RWPE1 (cell line): ENCODE measurements around the gene FBXO4.
A peak's percentile ranks its signal among the peaks of the same experiment; 100 is the strongest.

ENCODE experiments used
- CTCF ChIA-PET: fragments of 350-600 bp; sonication (Branson Sonifier 250); formaldehyde crosslinking; extraction: SDS; loops from one replicate; lab custom pipeline; 2021; lab: Yijun Ruan, JAX
- POLR2A ChIA-PET: fragments of 400-600 bp; formaldehyde crosslinking; extraction: SDS; loops from one replicate; lab custom pipeline; 2020; ENCODE audit warnings: antibody characterized with exemption; ENCODE audit not compliant: low non-redundant PET; lab: Yijun Ruan, JAX
- DNase-seq: peaks from one replicate; pipeline ENCODE4 v3.0.0; 2012; ENCODE audit warnings: low spot score
- H3K27ac ChIP-seq: fragments of 450-650 bp; 2 replicates; pipeline ENCODE4 v1.5.1; 2017
- TF ChIP-seq, protein P1 (sequence below): fragments of 450-650 bp; conservative IDR thresholded peaks from 2 replicates; pipeline ENCODE4 v1.5.1; 2017; ENCODE audit warnings: low read depth, mild to moderate bottlenecking

Gene FBXO4

DNA sequence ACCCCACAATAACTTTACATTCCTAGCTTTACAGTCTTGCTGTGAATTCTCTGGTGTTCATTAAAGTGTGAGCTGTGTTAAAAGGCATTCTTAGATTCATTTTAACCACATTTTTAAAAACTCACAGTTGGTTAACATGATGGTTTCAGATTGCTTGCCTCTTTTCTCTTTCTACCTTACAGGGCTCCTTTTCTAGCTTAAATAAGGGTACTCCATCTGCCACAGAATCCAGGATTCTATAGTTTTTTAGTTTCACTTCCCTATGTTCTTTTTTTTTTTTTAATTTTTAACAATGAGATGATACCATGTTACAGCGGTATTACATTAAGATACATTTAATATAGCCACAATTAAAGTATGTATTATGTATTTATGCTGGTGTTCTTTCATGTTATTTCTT lies 3.9 kb upstream of the FBXO4 start:
- POLR2A ChIA-PET, result no interaction called here

DNA sequence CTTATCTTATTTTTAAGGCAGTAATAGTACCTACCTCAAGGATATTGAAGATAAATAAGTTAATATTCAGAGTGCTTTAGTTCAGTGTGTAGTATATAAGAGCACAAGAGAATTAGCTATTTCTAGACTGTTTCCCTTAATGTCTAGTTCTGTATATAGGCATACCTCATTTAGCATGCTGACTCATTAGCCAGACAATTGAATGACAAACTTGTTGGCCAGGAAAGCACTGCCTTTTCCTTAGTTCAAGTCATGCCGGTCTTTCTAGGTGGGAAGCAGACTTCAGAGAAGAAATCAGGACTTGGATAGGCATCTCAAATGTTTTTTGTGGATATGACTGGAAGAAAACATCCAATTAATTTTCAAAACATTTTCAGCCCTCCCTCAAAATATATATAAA lies 3.2 kb upstream of the FBXO4 start:
- TF ChIP-seq, protein P1, sequence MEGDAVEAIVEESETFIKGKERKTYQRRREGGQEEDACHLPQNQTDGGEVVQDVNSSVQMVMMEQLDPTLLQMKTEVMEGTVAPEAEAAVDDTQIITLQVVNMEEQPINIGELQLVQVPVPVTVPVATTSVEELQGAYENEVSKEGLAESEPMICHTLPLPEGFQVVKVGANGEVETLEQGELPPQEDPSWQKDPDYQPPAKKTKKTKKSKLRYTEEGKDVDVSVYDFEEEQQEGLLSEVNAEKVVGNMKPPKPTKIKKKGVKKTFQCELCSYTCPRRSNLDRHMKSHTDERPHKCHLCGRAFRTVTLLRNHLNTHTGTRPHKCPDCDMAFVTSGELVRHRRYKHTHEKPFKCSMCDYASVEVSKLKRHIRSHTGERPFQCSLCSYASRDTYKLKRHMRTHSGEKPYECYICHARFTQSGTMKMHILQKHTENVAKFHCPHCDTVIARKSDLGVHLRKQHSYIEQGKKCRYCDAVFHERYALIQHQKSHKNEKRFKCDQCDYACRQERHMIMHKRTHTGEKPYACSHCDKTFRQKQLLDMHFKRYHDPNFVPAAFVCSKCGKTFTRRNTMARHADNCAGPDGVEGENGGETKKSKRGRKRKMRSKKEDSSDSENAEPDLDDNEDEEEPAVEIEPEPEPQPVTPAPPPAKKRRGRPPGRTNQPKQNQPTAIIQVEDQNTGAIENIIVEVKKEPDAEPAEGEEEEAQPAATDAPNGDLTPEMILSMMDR, result no peak
- POLR2A ChIA-PET, result no interaction called here
- CTCF ChIA-PET, result no interaction called here
- H3K27ac ChIP-seq, result no peak overlapping the region
- peak; percentile 34 for DNase-seq

More for the DNA sequence above, 3.9 kb upstream of the FBXO4 start:
- CTCF ChIA-PET, result interaction anchor here (0.6 kb wide), 1 partner anchor 79 kb away, joined by 5 read pairs; no protein-coding TSS in a partner anchor
- TF ChIP-seq, protein P1, result no peak
- no peak overlapping the region for H3K27ac ChIP-seq
- no peak for DNase-seq

DNA sequence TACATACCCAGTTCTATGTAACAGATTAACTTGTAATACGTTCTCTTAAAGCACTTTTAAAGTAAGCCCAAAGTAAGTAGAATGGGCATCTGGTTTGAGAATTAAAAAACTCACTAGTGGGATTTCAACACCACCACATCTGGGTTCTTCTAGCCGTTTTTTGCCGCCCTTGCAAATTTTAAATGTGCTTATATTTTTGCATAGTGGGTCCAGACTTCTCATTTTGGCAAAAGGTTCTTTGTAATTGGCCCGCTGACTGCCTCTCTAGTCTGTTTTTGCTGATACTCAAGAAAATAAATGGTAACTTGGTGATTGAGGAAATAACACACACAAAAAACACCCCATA lies 582 bp upstream of the FBXO4 start:
- TF ChIP-seq, protein P1, result no peak
- POLR2A ChIA-PET, result interaction anchor here (2.4 kb wide), 1 partner anchor 20 kb away, joined by 7 read pairs; the partner anchor contains the start of gene RIMOC1
- no peak for DNase-seq
- CTCF ChIA-PET, result interaction anchor here (1.1 to 1.5 kb wide), 3 partner anchors 66 to 292 kb away, joined by 3 to 4 read pairs (median 3); no protein-coding TSS in a partner anchor
- H3K27ac ChIP-seq, result peak overlapping the region; percentile 92

DNA sequence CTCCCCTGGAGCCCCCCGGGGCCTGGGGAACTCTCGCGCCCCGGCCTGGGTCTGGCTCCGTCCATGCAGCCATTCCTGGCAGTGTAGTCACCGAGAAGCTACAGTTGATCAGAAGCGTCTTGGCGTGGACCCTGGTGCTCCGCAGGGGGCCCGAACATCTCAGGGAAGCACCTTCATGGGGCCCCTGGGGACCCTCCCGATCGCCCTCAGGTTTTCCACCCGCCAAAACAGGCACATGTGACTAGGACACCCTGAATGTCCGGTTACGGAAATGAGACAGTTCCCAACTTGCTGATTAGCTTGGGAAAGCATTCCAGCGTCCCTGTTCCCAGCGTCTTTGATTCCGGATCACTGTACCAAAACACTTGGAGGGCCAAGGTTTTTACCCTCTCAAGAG lies 472 bp downstream of the FBXO4 start:
- peak overlapping the region; percentile 92 for H3K27ac ChIP-seq
- TF ChIP-seq, protein P1, result no peak
- peak; percentile 35 for DNase-seq
- ChIA-PET POLR2A (interaction anchor here (0.6 to 2.4 kb wide), 3 partner anchors 21 to 1556 kb away, joined by 3 to 7 read pairs (median 3); partner anchors contain the start of gene RIMOC1), CTCF (interaction anchor here (0.6 to 1.5 kb wide), 6 partner anchors 15 to 660 kb away, joined by 3 to 4 read pairs (median 3); no protein-coding TSS in a partner anchor)

DNA sequence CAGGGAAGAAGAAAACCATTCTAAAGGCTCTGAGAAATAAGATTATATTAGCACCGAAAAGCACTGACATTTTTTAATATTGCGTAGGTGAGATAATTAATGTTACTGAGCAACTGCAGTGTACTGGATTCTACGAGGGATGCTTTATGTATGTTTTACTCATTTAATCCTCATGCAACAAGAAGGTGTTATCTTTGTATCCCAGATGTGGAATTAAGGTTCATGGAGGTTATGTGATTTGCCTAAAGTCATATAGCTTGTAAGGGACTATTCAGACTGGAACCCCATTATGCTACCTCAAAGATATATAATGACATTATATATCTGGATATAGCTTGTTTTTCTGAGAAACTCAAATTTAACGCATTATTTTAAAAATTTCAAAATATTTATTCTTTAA lies 2.5 kb downstream of the FBXO4 start:
- no peak for DNase-seq
- H3K27ac ChIP-seq, result no peak overlapping the region
- ChIA-PET POLR2A (no interaction called here), CTCF (no interaction called here)
- TF ChIP-seq, protein P1, result no peak

DNA sequence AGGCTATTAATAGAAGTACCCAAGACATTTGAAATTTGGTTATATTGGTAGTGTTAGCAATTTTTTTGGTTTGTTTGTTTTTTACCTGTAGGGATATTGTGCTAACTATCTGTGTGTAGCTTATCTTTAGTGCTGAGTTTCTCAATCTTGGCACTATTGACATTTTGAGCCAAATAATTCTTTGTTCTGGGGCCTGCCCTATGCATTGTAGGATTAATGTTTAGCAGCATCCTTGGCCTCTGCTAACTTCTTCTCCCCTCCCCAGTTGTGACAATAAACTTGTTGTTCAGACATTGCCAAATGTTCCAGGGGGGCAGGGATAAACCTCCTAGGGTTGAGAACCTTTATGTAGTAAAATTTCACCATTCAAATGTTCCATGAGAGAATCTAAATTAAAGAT lies 4.0 kb downstream of the FBXO4 start:
- H3K27ac ChIP-seq, result no peak overlapping the region
- POLR2A ChIA-PET, result no interaction called here
- no peak for DNase-seq
- CTCF ChIA-PET, result no interaction called here
- TF ChIP-seq, protein P1, result no peak
